Dermis lymphatic vessel endothelial cell (primary cell): Measurements from ENCODE around the gene FGF12. TPM values are rescaled to one million over a fixed set of nuclear protein-coding genes. Genes with fewer than 3 reads are reported as not detected.

Source experiments
- total RNA-seq: library from RNA; depleted of rRNA; stranded (reverse); fragments of >200 nt; gene quantifications from 2 replicates; pipeline ENCODE4 v1.2.1, GENCODE V29; 2014

FGF12 gene
- total RNA-seq = 1.4 and 2.8 TPM in 2 replicates

DNA sequence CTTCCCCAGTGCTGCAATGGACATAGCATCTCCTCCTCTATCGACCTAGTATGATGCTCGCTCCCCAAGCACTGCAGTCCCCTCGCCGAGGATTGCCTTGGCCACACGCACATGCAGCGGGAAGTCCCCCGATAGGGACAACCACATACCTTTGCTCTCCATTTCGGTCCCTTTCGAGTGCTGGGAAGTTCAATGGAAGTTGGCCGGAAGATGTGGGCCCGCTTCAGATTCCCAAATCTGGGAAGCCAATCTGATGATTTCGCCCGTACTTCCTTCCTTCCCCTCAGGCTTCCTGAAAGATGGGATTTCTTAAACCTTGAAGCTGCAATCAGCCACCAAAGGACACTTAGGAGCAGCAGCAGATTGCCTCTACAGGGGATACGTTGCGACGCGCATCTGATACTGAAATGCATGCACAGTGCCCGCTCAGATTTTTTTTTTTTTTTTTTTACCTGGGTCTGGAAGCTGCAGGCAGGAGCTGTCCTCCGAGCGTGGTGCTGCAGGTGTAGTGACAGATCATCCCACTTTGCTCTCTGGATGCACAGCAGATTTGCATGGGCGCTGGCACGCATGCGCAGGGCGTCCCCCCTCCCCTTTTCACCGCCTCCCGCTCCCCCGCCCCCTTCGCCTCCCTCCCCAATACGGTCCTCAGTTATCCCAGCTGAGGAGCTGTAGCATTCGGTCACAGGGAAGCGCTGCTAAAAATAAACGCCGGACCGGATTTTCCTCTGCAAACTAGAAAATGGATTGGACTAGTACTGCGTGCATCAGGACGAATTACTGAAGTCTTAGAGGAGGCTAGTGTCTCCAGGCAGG lies at the start of gene FGF12:
FGF12 (minus strand) TSS at position 510 of the 816 bp plus-strand sequence.

Other genes starting within 250 kb of the FGF12 start
- 2.2 and 2.4 TPM in 2 replicates for gene MB21D2, start 190.3 kb upstream of the FGF12 start, total RNA-seq